ENCODE measurements around the gene CR1L.
"Not testable (repeated sequence)": the region's sequence is repeated elsewhere in the genome, so short reads cannot be mapped to it uniquely, and the experiment has no call there.

CR1L gene

DNA sequence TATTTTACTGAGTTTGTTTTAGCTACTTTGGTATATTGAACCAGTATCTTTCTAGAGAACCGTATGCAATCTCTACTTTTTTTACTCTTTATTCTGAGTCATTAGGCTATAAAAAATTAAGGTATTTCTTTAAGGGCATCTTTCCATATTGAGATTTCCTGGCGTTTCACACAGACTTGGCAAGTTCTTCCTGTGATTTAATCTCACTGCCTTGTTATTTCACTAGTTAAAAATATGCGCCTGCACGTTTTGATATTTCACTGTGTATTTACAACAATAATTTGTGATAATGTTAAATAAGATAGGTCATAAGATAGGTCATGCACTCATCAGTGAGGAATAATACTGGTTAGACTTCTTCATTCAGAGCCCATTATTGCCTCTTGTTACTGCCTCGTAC is 16.2 kb upstream of the CR1L start:
- no peak overlapping the region for H3K27ac ChIP-seq (ENCODE audit: low read depth, low read length, poor library complexity, severe bottlenecking)
- no peaks in the 10 kb centered on the region for H3K27me3 ChIP-seq (ENCODE audit: insufficient read depth, low read length)
- no peak for TF ChIP-seq EZH2 (IDR thresholded peaks at IDR 0.05; ENCODE audit: borderline replicate concordance, low read length)
- TF ChIP-seq, protein P1, sequence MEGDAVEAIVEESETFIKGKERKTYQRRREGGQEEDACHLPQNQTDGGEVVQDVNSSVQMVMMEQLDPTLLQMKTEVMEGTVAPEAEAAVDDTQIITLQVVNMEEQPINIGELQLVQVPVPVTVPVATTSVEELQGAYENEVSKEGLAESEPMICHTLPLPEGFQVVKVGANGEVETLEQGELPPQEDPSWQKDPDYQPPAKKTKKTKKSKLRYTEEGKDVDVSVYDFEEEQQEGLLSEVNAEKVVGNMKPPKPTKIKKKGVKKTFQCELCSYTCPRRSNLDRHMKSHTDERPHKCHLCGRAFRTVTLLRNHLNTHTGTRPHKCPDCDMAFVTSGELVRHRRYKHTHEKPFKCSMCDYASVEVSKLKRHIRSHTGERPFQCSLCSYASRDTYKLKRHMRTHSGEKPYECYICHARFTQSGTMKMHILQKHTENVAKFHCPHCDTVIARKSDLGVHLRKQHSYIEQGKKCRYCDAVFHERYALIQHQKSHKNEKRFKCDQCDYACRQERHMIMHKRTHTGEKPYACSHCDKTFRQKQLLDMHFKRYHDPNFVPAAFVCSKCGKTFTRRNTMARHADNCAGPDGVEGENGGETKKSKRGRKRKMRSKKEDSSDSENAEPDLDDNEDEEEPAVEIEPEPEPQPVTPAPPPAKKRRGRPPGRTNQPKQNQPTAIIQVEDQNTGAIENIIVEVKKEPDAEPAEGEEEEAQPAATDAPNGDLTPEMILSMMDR (IDR thresholded peaks at IDR 0.05; ENCODE audit: low read length): no peak
- H3K9me2 ChIP-seq (ENCODE audit: low read depth, low read length): no peaks in the 10 kb centered on the region
- no peaks in the 10 kb centered on the region for H3K9me3 ChIP-seq (ENCODE audit: low read length)
- no peak overlapping the region for H2AFZ ChIP-seq (ENCODE audit: low read length)
- no peak overlapping the region for H3K9ac ChIP-seq (ENCODE audit: low read length)
- no peaks in the 10 kb centered on the region for H3K79me2 ChIP-seq (ENCODE audit: insufficient read depth, low read length)
- no peak overlapping the region for H3K4me3 ChIP-seq (ENCODE audit: low read depth, low read length, poor library complexity, severe bottlenecking)
- no peaks in the 10 kb centered on the region for H4K20me1 ChIP-seq (ENCODE audit: insufficient read depth, low read length)
- H3K4me1 ChIP-seq (ENCODE audit: insufficient read depth, low read length, severe bottlenecking): no peaks in the 10 kb centered on the region
- no peaks in the 10 kb centered on the region for H3K36me3 ChIP-seq (ENCODE audit: insufficient read depth, low read length)
- H3F3A ChIP-seq (ENCODE audit: insufficient read depth, low read length): no peaks in the 10 kb centered on the region
- no peak overlapping the region for H3K4me2 ChIP-seq (ENCODE audit: low read length)

- H3K4me1 ChIP-seq (ENCODE audit: insufficient read depth, low read length, severe bottlenecking): no peaks in the 10 kb centered on the region
- no peak overlapping the region for H3K4me2 ChIP-seq (ENCODE audit: low read length)
- H3K9me3 ChIP-seq (ENCODE audit: low read length): no peaks in the 10 kb centered on the region
- H4K20me1 ChIP-seq (ENCODE audit: insufficient read depth, low read length): no peaks in the 10 kb centered on the region
- H2AFZ ChIP-seq (ENCODE audit: low read length): no peak overlapping the region
- no peaks in the 10 kb centered on the region for H3K36me3 ChIP-seq (ENCODE audit: insufficient read depth, low read length)
- H3K4me3 ChIP-seq (ENCODE audit: low read depth, low read length, poor library complexity, severe bottlenecking): no peak overlapping the region
- H3K9ac ChIP-seq (ENCODE audit: low read length): no peak overlapping the region
- H3K79me2 ChIP-seq (ENCODE audit: insufficient read depth, low read length): no peaks in the 10 kb centered on the region
- no peaks in the 10 kb centered on the region for H3F3A ChIP-seq (ENCODE audit: insufficient read depth, low read length)
- H3K27ac ChIP-seq (ENCODE audit: low read depth, low read length, poor library complexity, severe bottlenecking): no peak overlapping the region
- no peak for TF ChIP-seq EZH2 (IDR thresholded peaks at IDR 0.05; ENCODE audit: borderline replicate concordance, low read length)
- TF ChIP-seq, protein P1 (IDR thresholded peaks at IDR 0.05; ENCODE audit: low read length): no peak
- no peaks in the 10 kb centered on the region for H3K9me2 ChIP-seq (ENCODE audit: low read depth, low read length)
- H3K27me3 ChIP-seq (ENCODE audit: insufficient read depth, low read length): no peaks in the 10 kb centered on the region
These were observed 13.8 kb upstream of the CR1L start for GRCh38 chr1:207631137-207631536.

DNA sequence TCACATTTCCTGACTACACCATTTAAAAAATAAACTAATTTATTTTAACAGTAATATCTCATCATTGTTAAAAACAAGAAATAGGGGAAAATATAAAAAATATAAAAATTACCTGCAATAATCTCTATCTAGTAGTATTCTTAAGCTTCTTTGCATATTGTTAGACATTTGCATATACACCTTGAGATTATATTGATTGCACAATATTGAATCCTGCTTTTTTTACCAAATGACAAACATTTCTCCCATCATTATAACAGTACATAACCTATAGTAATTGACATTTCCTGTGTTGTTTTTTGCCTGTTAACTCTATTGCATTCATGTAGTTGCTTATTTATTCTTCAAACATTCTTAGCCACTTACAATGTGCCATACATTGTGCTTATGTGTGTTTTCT is 11.7 kb upstream of the CR1L start:
- Histone ChIP-seq H3K4me1 (ENCODE audit: insufficient read depth, low read length, severe bottlenecking) (no peaks in the 10 kb centered on the region), H3F3A (ENCODE audit: insufficient read depth, low read length) (no peaks in the 10 kb centered on the region), H3K36me3 (ENCODE audit: insufficient read depth, low read length) (no peaks in the 10 kb centered on the region), H3K27me3 (ENCODE audit: insufficient read depth, low read length) (no peaks in the 10 kb centered on the region), H3K9me2 (ENCODE audit: low read depth, low read length) (no peaks in the 10 kb centered on the region), H2AFZ (ENCODE audit: low read length) (no peak overlapping the region), H3K79me2 (ENCODE audit: insufficient read depth, low read length) (no peaks in the 10 kb centered on the region), H3K4me2 (ENCODE audit: low read length) (no peak overlapping the region), H3K4me3 (ENCODE audit: low read depth, low read length, poor library complexity, severe bottlenecking) (no peak overlapping the region), H3K9me3 (ENCODE audit: low read length) (no peaks in the 10 kb centered on the region), H4K20me1 (ENCODE audit: insufficient read depth, low read length) (no peaks in the 10 kb centered on the region), H3K27ac (ENCODE audit: low read depth, low read length, poor library complexity, severe bottlenecking) (no peak overlapping the region), H3K9ac (ENCODE audit: low read length) (no peak overlapping the region)
- TF ChIP-seq, protein P1 (IDR thresholded peaks at IDR 0.05; ENCODE audit: low read length): no peak
- no peak for TF ChIP-seq EZH2 (IDR thresholded peaks at IDR 0.05; ENCODE audit: borderline replicate concordance, low read length)

- H3K9ac ChIP-seq (ENCODE audit: low read length); H3K4me3 ChIP-seq (ENCODE audit: low read depth, low read length, poor library complexity, severe bottlenecking); H3K4me1 ChIP-seq (ENCODE audit: insufficient read depth, low read length, severe bottlenecking); H3K4me2 ChIP-seq (ENCODE audit: low read length); H3F3A ChIP-seq (ENCODE audit: insufficient read depth, low read length); H3K27me3 ChIP-seq (ENCODE audit: insufficient read depth, low read length); H3K36me3 ChIP-seq (ENCODE audit: insufficient read depth, low read length); H3K9me3 ChIP-seq (ENCODE audit: low read length); H2AFZ ChIP-seq (ENCODE audit: low read length); H3K79me2 ChIP-seq (ENCODE audit: insufficient read depth, low read length); H4K20me1 ChIP-seq (ENCODE audit: insufficient read depth, low read length); H3K9me2 ChIP-seq (ENCODE audit: low read depth, low read length); H3K27ac ChIP-seq (ENCODE audit: low read depth, low read length, poor library complexity, severe bottlenecking): not testable (repeated sequence)
These were observed 11.1 kb upstream of the CR1L start for GRCh38 chr1:207633699-207634289.

- not testable (repeated sequence) for H2AFZ ChIP-seq (ENCODE audit: low read length); H3K36me3 ChIP-seq (ENCODE audit: insufficient read depth, low read length); H3K4me2 ChIP-seq (ENCODE audit: low read length); H3K79me2 ChIP-seq (ENCODE audit: insufficient read depth, low read length); H3K9ac ChIP-seq (ENCODE audit: low read length); H3K4me3 ChIP-seq (ENCODE audit: low read depth, low read length, poor library complexity, severe bottlenecking); H3F3A ChIP-seq (ENCODE audit: insufficient read depth, low read length); H3K9me3 ChIP-seq (ENCODE audit: low read length); H3K4me1 ChIP-seq (ENCODE audit: insufficient read depth, low read length, severe bottlenecking); H4K20me1 ChIP-seq (ENCODE audit: insufficient read depth, low read length); H3K27me3 ChIP-seq (ENCODE audit: insufficient read depth, low read length); H3K27ac ChIP-seq (ENCODE audit: low read depth, low read length, poor library complexity, severe bottlenecking); H3K9me2 ChIP-seq (ENCODE audit: low read depth, low read length)
These were observed 10.6 kb upstream of the CR1L start for GRCh38 chr1:207634293-207634692.
